Sigmoid colon (tissue), 7 donors: ENCODE data around the gene IRX6. TPM values are rescaled to one million over a fixed set of nuclear protein-coding genes. Genes with fewer than 3 reads are reported as not detected.

ENCODE experiments used
- DNase-seq: peaks from one replicate; pipeline ENCODE4 v3.0.0-alpha.2; 2019
- H3K27ac ChIP-seq, 4 donors: fragments of 200-600 bp; sonication (generic); one replicate each; pipeline ENCODE4 v1.5.1; 2016 to 2019; ENCODE audit warnings: mild to moderate bottlenecking in 1 of 4
- H3K27me3 ChIP-seq, 3 donors: fragments of 200-600 bp; sonication (generic); one replicate each; pipeline ENCODE4 v1.5.1; 2019; ENCODE audit warnings: mild to moderate bottlenecking in 1 of 3
- H3K36me3 ChIP-seq, 4 donors: fragments of 200-600 bp; sonication (generic); one replicate each; pipeline ENCODE4 v1.5.1; 2016 to 2019
- H3K4me1 ChIP-seq, 4 donors: fragments of 200-600 bp; sonication (generic); one replicate each; pipeline ENCODE4 v1.5.1; 2017 to 2019
- H3K4me3 ChIP-seq, 4 donors: fragments of 200-600 bp; sonication (generic); one replicate each; pipeline ENCODE4 v1.5.1; 2017 to 2019; ENCODE audit warnings: mild to moderate bottlenecking in 2 of 4, moderate library complexity in 1 of 4
- H3K9me3 ChIP-seq, 4 donors: fragments of 200-600 bp in 3 of 4; sonication (generic) in 3 of 4; one replicate each; pipeline versions ENCODE4 v1.5.1 to v1.6.1; 2013 to 2019
- CTCF ChIP-seq, 4 experiments: fragments of 450-650 bp in 3 of 4; fragments of 200-600 bp in 1 of 4; IDR thresholded peaks; one replicate each; pipeline ENCODE4 v1.5.1; 2016 to 2019; ENCODE audit warnings: antibody characterized with exemption in 4 of 4, mild to moderate bottlenecking in 3 of 4, moderate library complexity in 2 of 4
- EP300 ChIP-seq, 4 donors: sonication (generic); formaldehyde crosslinking; IDR thresholded peaks; one replicate each; pipeline ENCODE4 v1.6.1; 2017; ENCODE audit warnings: antibody characterized with exemption in 4 of 4
- POLR2A ChIP-seq, 2 donors: fragments of 450-650 bp; IDR thresholded peaks; one replicate each; pipeline ENCODE4 v1.6.1; 2016; ENCODE audit warnings: antibody characterized with exemption in 2 of 2, mild to moderate bottlenecking in 2 of 2, moderate library complexity in 2 of 2
- POLR2AphosphoS5 ChIP-seq, 4 donors: sonication (generic); formaldehyde crosslinking; IDR thresholded peaks; one replicate each; pipeline ENCODE4 v1.6.1; 2017; ENCODE audit warnings: antibody characterized with exemption in 4 of 4
- WGBS, 2 donors: extraction: QIAGEN DNeasy Blood & Tissue Kit; methylation state at CpG; one replicate each; pipeline ENCODE4 v1.1.7; 2013; 5-methylcytosine and 5-hydroxymethylcytosine counted together
- intact Hi-C: fragments of 100-400 bp; cut with DNase I; formaldehyde crosslinking; loops from one replicate; pipeline ENCODE4 v1.15.1; 2023
- polyA plus RNA-seq, 3 donors: library from polyadenylated mRNA; stranded (reverse); fragments of 200-250 nt; gene quantifications; one replicate each; pipeline ENCODE4 v1.2.3, GENCODE V29; 2013
- small RNA-seq, 3 donors: library from RNA; depleted of rRNA; stranded (forward); fragments of <200 nt; gene quantifications; one replicate each; pipeline ENCODE3, GENCODE V24; 2016
- total RNA-seq, 4 donors: library from RNA; depleted of rRNA; stranded (reverse); fragments of >200 nt; gene quantifications; one replicate each; pipeline ENCODE4 v1.1.0, GENCODE V29; 2016
- donor health status: healthy with polysubstance abuse.
- donor health status: Bipolar disorder and iron deficiency.
- donor health status: healthy.

The IRX6 gene
- total and polyA plus RNA-seq, 7 donors: under 0.01 to 0.83 (median 0.23) TPM; not detected in 2

DNA sequence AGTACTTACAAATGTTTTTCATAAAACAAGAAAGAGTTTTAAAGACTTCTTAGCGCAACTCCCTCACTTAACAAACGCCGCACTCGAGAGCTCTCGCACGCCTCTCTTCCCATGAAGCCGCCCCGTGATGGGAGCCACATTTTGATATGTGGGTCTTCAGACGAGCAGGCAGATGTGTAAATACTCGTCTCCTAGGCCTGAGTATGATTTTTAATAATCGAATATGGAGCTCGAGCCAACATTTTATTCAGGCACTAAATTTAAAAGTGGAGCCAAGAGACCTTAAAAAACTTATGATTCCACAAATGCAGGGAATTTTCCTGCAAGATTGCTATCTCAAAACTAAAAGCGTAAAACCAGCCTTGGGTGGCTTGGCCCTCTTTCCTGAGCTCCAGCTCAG lies 55.4 kb downstream of the IRX6 start:
- DNase-seq: no peak
- intact Hi-C loops: no loop called here

GRCh38 chr16:55379876-55380390 lies 55.9 kb downstream of the IRX6 start:
- H3K27ac ChIP-seq: no peak overlapping the region
- peaks cover 0 to 16% (median 0%) of the 10 kb centered on the region in 3 donors for H3K27me3 ChIP-seq
- no peak overlapping the region for H3K4me3 ChIP-seq
- H3K4me1 ChIP-seq: no peaks in the 10 kb centered on the region
- 58 to 80% methylated on average over 7 of the region's 7 CpGs for whole genome bisulfite sequencing, 2 donors
- intact Hi-C loops: no loop called here
- no peaks in the 10 kb centered on the region for H3K9me3 ChIP-seq
- no peak for DNase-seq
- TF ChIP-seq EP300 (IDR thresholded peaks at IDR 0.05) (no peak), POLR2A (IDR thresholded peaks at IDR 0.05) (no peak), POLR2AphosphoS5 (IDR thresholded peaks at IDR 0.05) (no peak), CTCF (IDR thresholded peaks at IDR 0.05) (no peak)
- H3K36me3 ChIP-seq: no peaks in the 10 kb centered on the region

More for the DNA sequence above, 55.4 kb downstream of the IRX6 start:
- H3K27ac ChIP-seq: no peak overlapping the region
- no peaks in the 10 kb centered on the region for H3K36me3 ChIP-seq
- H3K27me3 ChIP-seq: peaks cover 0 to 16% (median 0%) of the 10 kb centered on the region in 3 donors
- no peaks in the 10 kb centered on the region for H3K4me1 ChIP-seq
- TF ChIP-seq POLR2AphosphoS5 (IDR thresholded peaks at IDR 0.05): no peak
- no peak for TF ChIP-seq CTCF (IDR thresholded peaks at IDR 0.05)
- no peak for TF ChIP-seq EP300 (IDR thresholded peaks at IDR 0.05)
- no peak for TF ChIP-seq POLR2A (IDR thresholded peaks at IDR 0.05)
- H3K4me3 ChIP-seq: no peak overlapping the region
- 88 to 91% methylated on average over 13 of the region's 13 CpGs for WGBS, 2 donors
- no peaks in the 10 kb centered on the region for H3K9me3 ChIP-seq

Small RNAs within 50 kb of the gene (small RNA-seq; reads per million reads assigned to genes)
- 0 reads per million in 3 donors for gene RN7SL841P

Other genes with a start within 250 kb of the IRX6 start
- 100 to 1,000 TPM; 142 to 280 (median 175) TPM for gene MMP2, start 155.0 kb downstream of the IRX6 start, total RNA-seq
- gene MMP2, start 155.0 kb downstream of the IRX6 start, polyA plus RNA-seq: 10 to 100 TPM in 2 of 3 donors, 1 to 10 TPM in 1; 7.2 to 47.1 (median 38.4) TPM
- 10 to 100 TPM in 1 of 4 donors, 1 to 10 TPM in 3; 6.6 to 12.8 (median 9.4) TPM for gene LPCAT2, start 184.9 kb downstream of the IRX6 start, total RNA-seq
- gene LPCAT2, start 184.9 kb downstream of the IRX6 start, polyA plus RNA-seq: 1 to 10 TPM; 1.2 to 6.3 (median 2.3) TPM
- gene CAPNS2, start 242.5 kb downstream of the IRX6 start, total RNA-seq: under 1 TPM in 2 of 4 donors, not detected in 2; 0.83 to 0.95 TPM
- gene CAPNS2, start 242.5 kb downstream of the IRX6 start, polyA plus RNA-seq: under 1 TPM in 1 of 3 donors, not detected in 2; 0.07 TPM